Omental fat pad (tissue), 4 donors: ENCODE measurements around the gene CCNK. TPM values are rescaled to one million over a fixed set of nuclear protein-coding genes. Genes with fewer than 3 reads are reported as not detected.

Experiments
- ATAC-seq: fragments of 150-250 bp; one replicate; pipeline ENCODE4 v1.9.1; 2016; ENCODE audit warnings: mild to moderate bottlenecking, moderate library complexity; ENCODE audit not compliant: low FRiP score
- DNase-seq: peaks from one replicate; pipeline ENCODE4 v3.0.0-alpha.2; 2019; ENCODE audit warnings: low spot score
- total RNA-seq, 4 donors: library from RNA; depleted of rRNA; stranded (reverse); fragments of >200 nt; gene quantifications; one replicate each; pipeline ENCODE4 v1.1.0, GENCODE V29; 2016
- TF ChIP-seq, protein P1 (sequence below), 3 donors: fragments of 450-650 bp; IDR thresholded peaks; one replicate each; pipeline ENCODE4 v1.5.1; 2016 to 2017; ENCODE audit warnings: antibody characterized with exemption in 3 of 3, mild to moderate bottlenecking in 3 of 3, moderate library complexity in 2 of 3

The CCNK gene
- total RNA-seq, 4 donors from 2014 or later: 23.2 to 37.0 (median 34.7) TPM

DNA sequence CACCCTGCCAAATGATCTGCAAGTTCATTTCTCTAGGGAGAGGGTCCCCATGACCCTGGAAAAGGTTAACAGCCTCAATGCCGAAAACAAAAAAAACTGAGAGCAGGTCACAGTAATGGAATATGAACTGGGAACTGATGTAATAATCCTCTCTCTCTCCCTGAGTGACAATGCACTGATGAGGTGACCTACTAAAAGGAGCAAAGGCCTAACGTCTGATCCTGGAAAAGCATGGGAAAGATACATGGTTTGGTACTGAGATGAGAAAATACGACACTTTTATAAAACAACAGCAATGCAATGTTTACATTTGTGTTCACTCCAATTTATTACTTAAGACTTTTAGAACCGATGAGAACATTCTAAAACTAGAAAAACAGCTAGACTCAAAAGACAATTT is 28.2 kb upstream of the CCNK start:
- ATAC-seq (no peak), DNase-seq (no peak)
- TF ChIP-seq, protein P1, sequence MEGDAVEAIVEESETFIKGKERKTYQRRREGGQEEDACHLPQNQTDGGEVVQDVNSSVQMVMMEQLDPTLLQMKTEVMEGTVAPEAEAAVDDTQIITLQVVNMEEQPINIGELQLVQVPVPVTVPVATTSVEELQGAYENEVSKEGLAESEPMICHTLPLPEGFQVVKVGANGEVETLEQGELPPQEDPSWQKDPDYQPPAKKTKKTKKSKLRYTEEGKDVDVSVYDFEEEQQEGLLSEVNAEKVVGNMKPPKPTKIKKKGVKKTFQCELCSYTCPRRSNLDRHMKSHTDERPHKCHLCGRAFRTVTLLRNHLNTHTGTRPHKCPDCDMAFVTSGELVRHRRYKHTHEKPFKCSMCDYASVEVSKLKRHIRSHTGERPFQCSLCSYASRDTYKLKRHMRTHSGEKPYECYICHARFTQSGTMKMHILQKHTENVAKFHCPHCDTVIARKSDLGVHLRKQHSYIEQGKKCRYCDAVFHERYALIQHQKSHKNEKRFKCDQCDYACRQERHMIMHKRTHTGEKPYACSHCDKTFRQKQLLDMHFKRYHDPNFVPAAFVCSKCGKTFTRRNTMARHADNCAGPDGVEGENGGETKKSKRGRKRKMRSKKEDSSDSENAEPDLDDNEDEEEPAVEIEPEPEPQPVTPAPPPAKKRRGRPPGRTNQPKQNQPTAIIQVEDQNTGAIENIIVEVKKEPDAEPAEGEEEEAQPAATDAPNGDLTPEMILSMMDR (IDR thresholded peaks at IDR 0.05): no peak

DNA sequence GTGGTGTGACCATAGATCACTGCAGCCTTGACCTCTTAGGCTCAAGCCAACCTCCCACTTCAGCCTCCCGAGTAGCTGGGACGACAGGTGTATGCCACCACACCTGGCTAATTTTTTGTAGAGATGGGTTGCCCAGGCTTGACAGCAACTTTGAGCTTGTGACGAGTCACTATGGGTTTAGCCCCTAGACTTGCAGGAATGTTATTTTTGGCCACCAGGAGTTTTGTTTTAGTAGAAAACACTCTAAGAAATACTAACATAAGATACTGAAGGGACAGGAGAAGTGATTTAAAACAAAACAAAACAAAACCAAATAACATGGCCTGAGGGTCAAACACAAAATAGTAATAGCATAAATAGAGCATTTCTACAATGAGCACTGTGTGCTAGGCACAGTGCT is 27.0 kb upstream of the CCNK start:
- ATAC-seq: no peak
- TF ChIP-seq, protein P1 (IDR thresholded peaks at IDR 0.05): no peak
- no peak for DNase-seq

DNA sequence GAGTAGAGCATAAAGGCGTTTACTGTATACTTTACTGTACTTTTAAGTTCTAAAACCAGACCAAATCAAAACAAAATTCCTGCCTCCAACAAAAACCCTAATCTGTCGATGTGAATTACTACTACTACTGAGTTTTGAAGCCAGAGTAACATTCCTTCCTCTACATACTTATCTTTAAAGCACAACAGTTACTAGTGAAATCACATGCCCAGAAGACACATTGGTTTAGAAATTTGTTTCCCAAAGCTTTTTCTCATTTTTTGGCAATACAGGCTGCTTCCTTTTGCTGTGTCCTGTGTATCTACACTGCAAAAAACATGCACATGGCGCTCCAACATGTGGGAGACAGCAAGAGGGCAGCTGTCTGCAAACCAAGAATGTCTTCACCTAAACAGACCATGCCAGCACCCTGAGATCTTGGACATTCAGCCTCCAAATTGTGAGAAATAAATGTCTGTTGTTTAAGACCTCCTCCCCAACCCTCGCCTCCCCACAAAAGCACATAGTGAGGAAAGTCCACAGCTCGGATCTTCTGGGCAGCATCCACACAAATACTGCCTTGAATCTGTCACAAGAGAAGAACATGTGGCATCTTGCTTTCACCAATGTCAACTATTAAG is 21.6 kb upstream of the CCNK start:
- TF ChIP-seq, protein P1 (IDR thresholded peaks at IDR 0.05): no peak
- ATAC-seq (no peak), DNase-seq (no peak)

DNA sequence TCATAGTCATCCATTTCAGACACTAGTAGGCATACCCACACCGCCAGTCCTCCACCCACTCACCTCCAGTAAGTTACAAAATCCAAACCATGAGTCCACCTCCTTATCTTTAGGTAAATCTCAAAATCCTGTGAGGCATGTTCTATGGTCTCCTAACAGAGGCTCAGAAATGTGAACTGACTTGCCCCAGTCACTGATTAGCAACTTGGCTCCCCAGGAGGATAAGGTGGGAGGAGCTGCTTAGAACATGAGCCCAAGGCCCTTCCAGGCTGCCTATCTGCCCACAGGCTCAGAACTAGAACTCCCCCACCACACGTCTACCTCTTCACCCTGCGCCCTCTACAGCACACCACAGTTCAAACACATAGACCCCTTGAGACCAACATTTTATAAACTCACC is 20.4 kb upstream of the CCNK start:
- DNase-seq (no peak), ATAC-seq (no peak)
- TF ChIP-seq, protein P1 (IDR thresholded peaks at IDR 0.05): no peak

DNA sequence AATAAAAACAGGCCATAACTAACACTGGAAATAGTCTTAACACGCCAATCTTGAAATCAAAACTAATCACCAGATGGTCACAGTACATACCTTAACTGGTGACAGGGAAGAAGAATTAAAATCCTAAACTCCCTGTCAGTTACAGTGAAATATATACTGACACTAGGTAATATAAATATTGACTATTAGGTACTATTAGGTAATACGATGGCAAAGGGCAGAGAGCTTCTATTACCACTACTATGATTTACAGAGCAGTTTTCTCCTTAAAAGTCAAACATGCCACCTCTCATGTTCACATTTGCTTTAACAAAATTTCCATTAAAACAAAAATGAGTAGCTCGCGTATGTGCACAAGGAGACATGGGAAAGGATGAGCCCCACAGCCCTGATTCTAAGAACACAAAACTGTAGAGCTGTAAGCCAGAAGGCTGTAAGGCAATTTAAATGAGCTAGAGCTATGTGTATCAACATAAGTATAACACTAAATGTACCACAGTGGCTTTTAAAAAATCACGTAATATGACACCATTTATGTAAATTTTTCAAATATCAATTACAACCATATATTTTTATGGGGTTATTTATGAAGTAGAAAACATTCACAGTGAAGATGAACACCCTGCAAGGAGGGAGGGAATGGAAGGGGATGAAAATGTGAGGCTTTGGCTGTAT is 19.7 kb upstream of the CCNK start:
- no peak for ATAC-seq
- DNase-seq: no peak
- TF ChIP-seq, protein P1 (IDR thresholded peaks at IDR 0.05): no peak

DNA sequence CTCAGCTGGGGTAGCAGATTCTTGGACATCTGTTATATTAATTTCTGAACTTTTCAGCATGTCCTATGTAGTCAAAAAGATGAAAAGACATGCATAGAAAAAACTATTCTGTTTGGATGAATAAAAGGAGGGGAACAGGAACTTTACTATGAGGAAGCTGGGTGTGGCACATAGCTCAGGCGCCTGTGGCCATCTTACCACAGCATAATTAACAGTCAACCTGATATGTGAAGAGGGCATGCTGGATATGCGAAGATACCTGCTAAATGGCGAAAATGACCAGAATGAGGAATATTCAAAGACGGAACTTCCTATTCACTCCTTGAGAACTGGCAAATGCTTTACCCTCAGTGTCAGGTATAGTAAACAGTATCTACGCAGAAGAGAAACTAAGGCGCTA is 19.0 kb upstream of the CCNK start:
- DNase-seq (no peak), ATAC-seq (no peak)
- TF ChIP-seq, protein P1 (IDR thresholded peaks at IDR 0.05): no peak

DNA sequence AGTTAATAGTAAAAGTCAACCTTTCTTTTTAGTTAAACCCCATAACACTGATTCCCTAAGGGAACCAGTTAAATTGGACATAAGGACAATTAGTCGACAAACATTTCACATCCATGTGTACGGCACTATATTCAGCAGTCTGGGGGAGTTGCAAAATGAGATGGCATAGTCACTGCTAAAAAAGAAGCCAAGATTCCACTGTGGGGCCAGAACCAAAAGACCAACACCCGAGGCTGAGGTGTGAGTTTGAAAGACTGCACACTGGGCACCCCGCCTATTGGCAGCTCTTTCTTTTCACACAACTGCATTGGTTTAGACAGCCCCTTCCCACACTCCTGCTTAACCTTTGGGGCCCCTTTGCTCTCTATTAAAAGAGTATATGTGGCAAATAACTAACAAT is 17.2 kb upstream of the CCNK start:
- DNase-seq (no peak), ATAC-seq (no peak)
- TF ChIP-seq, protein P1 (IDR thresholded peaks at IDR 0.05): no peak
